Putamen (tissue), 1 donor: ENCODE results near the gene MYOG.

Experiments
- DNase-seq: peaks from one replicate; pipeline ENCODE4 v3.0.0-alpha.2; 2016; ENCODE audit warnings: low spot score

The MYOG gene

GRCh38 chr1:203072002-203072602 lies 13.7 kb downstream of the MYOG start:
- DNase-seq = no peak

- peak; percentile 21 for DNase-seq
Measured at GRCh38 chr1:203069030-203069747, 16.6 kb downstream of the MYOG start.

GRCh38 chr1:203066965-203067364 lies 18.8 kb downstream of the MYOG start:
- DNase-seq = no peak

GRCh38 chr1:203065986-203066385 lies 19.8 kb downstream of the MYOG start:
- no peak for DNase-seq

- no peak for DNase-seq
Measured at GRCh38 chr1:203065191-203065590, 20.6 kb downstream of the MYOG start.

- DNase-seq = no peak
Measured at GRCh38 chr1:203063287-203063686, 22.5 kb downstream of the MYOG start.

GRCh38 chr1:203060115-203060514 lies 25.7 kb downstream of the MYOG start:
- DNase-seq = no peak

GRCh38 chr1:203059485-203059884 lies 26.3 kb downstream of the MYOG start:
- DNase-seq = no peak

- DNase-seq = no peak
Measured at GRCh38 chr1:203058676-203058935, 27.2 kb downstream of the MYOG start.

GRCh38 chr1:203057911-203058675 lies 27.7 kb downstream of the MYOG start:
- DNase-seq = peak; percentile 71

GRCh38 chr1:203056516-203056915 lies 29.3 kb downstream of the MYOG start:
- no peak for DNase-seq

GRCh38 chr1:203056012-203056411 lies 29.8 kb downstream of the MYOG start:
- DNase-seq = no peak

- DNase-seq = no peak
Measured at GRCh38 chr1:203055161-203055799, 30.5 kb downstream of the MYOG start.

GRCh38 chr1:203054642-203055041 lies 31.2 kb downstream of the MYOG start:
- DNase-seq = no peak

- no peak for DNase-seq
Measured at GRCh38 chr1:203054184-203054583, 31.6 kb downstream of the MYOG start.

GRCh38 chr1:203052601-203053000 lies 33.2 kb downstream of the MYOG start:
- no peak for DNase-seq

- no peak for DNase-seq
Measured at GRCh38 chr1:203051841-203052324, 33.9 kb downstream of the MYOG start.

- no peak for DNase-seq
Measured at GRCh38 chr1:203050826-203051225, 35.0 kb downstream of the MYOG start.

GRCh38 chr1:203049576-203050180 lies 36.1 kb downstream of the MYOG start:
- no peak for DNase-seq

- no peak for DNase-seq
Measured at GRCh38 chr1:203049077-203049476, 36.7 kb downstream of the MYOG start.

GRCh38 chr1:203048555-203049051 lies 37.2 kb downstream of the MYOG start:
- DNase-seq = no peak

- no peak for DNase-seq
Measured at GRCh38 chr1:203048086-203048485, 37.7 kb downstream of the MYOG start.
